Loucy (cell line): ENCODE results near the gene RHOT1.

ENCODE experiments used
- H2AFZ ChIP-seq: fragments of 200-600 bp; sonication (generic); 2 replicates; pipeline ENCODE4 v1.6.0; 2016; ENCODE audit warnings: antibody characterized with exemption, mild to moderate bottlenecking, low read length, moderate library complexity
- H3F3A ChIP-seq: fragments of 200-600 bp; 2 replicates; pipeline ENCODE4 v1.6.0; 2016; ENCODE audit warnings: antibody characterized with exemption, low read depth, mild to moderate bottlenecking
- H3K27me3 ChIP-seq: fragments of 200-600 bp; sonication (generic); 2 replicates; pipeline ENCODE4 v1.6.1; 2014; ENCODE audit warnings: low read length, mild to moderate bottlenecking; ENCODE audit not compliant: insufficient read depth, poor library complexity, severe bottlenecking
- H3K36me3 ChIP-seq: fragments of 200-600 bp; sonication (generic); 2 replicates; pipeline ENCODE4 v1.6.1; 2016; ENCODE audit warnings: low read length; ENCODE audit not compliant: insufficient read depth
- H3K4me1 ChIP-seq: fragments of 200-600 bp; sonication (generic); 2 replicates; pipeline ENCODE4 v1.5.1; 2014; ENCODE audit warnings: low read length, mild to moderate bottlenecking; ENCODE audit not compliant: insufficient read depth, poor library complexity, severe bottlenecking
- H3K4me2 ChIP-seq: fragments of 200-600 bp; sonication (generic); 2 replicates; pipeline ENCODE4 v1.6.0; 2014; ENCODE audit warnings: antibody characterized with exemption, low read length, low read depth, mild to moderate bottlenecking; ENCODE audit not compliant: poor library complexity, severe bottlenecking
- H3K4me3 ChIP-seq: fragments of 200-600 bp; sonication (generic); 2 replicates; pipeline ENCODE4 v1.5.1; 2014; ENCODE audit warnings: low read length, mild to moderate bottlenecking, mixed read lengths; ENCODE audit not compliant: poor library complexity, severe bottlenecking
- H3K79me2 ChIP-seq: fragments of 200-600 bp; sonication (generic); 2 replicates; pipeline ENCODE4 v1.6.1; 2014; ENCODE audit warnings: low read length; ENCODE audit not compliant: insufficient read depth
- H3K9ac ChIP-seq: fragments of 200-600 bp; sonication (generic); 2 replicates; pipeline ENCODE4 v1.6.0; 2014; ENCODE audit warnings: mild to moderate bottlenecking, low read depth, low read length, moderate library complexity; ENCODE audit not compliant: poor library complexity, severe bottlenecking
- H3K9me2 ChIP-seq: fragments of 200-600 bp; sonication (generic); replicated peaks from 2 replicates; pipeline ENCODE4 v1.6.1; 2016; ENCODE audit warnings: low read depth, low read length, mixed read lengths
- H3K9me3 ChIP-seq: fragments of 200-600 bp; sonication (generic); 2 replicates; pipeline ENCODE4 v1.6.1; 2014; ENCODE audit warnings: mild to moderate bottlenecking, antibody characterized with exemption, low read length, low read depth; ENCODE audit not compliant: insufficient read depth
- H4K20me1 ChIP-seq: fragments of 200-600 bp; sonication (generic); 2 replicates; pipeline ENCODE4 v1.6.0; 2014; ENCODE audit warnings: antibody characterized with exemption, low read length, mild to moderate bottlenecking; ENCODE audit not compliant: insufficient read depth, poor library complexity, severe bottlenecking
- CTCF ChIP-seq: fragments of 200-600 bp; sonication (generic); conservative IDR thresholded peaks from 2 replicates; pipeline ENCODE4 v1.5.1; 2014; ENCODE audit warnings: mild to moderate bottlenecking, antibody characterized with exemption, low read length
- EZH2phosphoT487 ChIP-seq: fragments of 200-600 bp; IDR thresholded peaks from 2 replicates; pipeline ENCODE4 v1.6.1; 2018; ENCODE audit warnings: antibody characterized with exemption, mild to moderate bottlenecking, moderate library complexity, borderline replicate concordance

The RHOT1 gene

GRCh38 chr17:32241640-32242039, 99.3 kb downstream of the RHOT1 start:
- Histone ChIP-seq H3K36me3 (no peaks in the 10 kb centered on the region), H4K20me1 (no peaks in the 10 kb centered on the region)

GRCh38 chr17:32249475-32249874, 107.2 kb downstream of the RHOT1 start:
- Histone ChIP-seq H3K9me3 (no peaks in the 10 kb centered on the region), H2AFZ (no peak overlapping the region), H3K9me2 (no peaks in the 10 kb centered on the region), H3K27me3 (no peaks in the 10 kb centered on the region), H3K4me1 (no peaks in the 10 kb centered on the region), H3K4me2 (no peak overlapping the region), H3K79me2 (no peaks in the 10 kb centered on the region), H4K20me1 (no peaks in the 10 kb centered on the region), H3K36me3 (no peaks in the 10 kb centered on the region), H3K4me3 (no peak overlapping the region), H3F3A (no peaks in the 10 kb centered on the region), H3K9ac (no peak overlapping the region)
- TF ChIP-seq EZH2phosphoT487 (no peak), CTCF (no peak)

More at GRCh38 chr17:32241640-32242039, 99.3 kb downstream of the RHOT1 start:
- H3F3A ChIP-seq = no peaks in the 10 kb centered on the region
- H3K4me1 ChIP-seq = no peaks in the 10 kb centered on the region
- no peak overlapping the region for H3K4me2 ChIP-seq
- H3K79me2 ChIP-seq = no peaks in the 10 kb centered on the region
- TF ChIP-seq EZH2phosphoT487 (no peak), CTCF (no peak)
- H2AFZ ChIP-seq = no peak overlapping the region
- H3K9me2 ChIP-seq = no peaks in the 10 kb centered on the region
- no peak overlapping the region for H3K4me3 ChIP-seq
- H3K9ac ChIP-seq = no peak overlapping the region
- no peaks in the 10 kb centered on the region for H3K27me3 ChIP-seq
- H3K9me3 ChIP-seq = no peaks in the 10 kb centered on the region

- H3K4me2 ChIP-seq = no peak overlapping the region
- H3K9ac ChIP-seq = no peak overlapping the region
- no peaks in the 10 kb centered on the region for H3K9me3 ChIP-seq
- no peaks in the 10 kb centered on the region for H3K79me2 ChIP-seq
- no peaks in the 10 kb centered on the region for H3F3A ChIP-seq
- H3K9me2 ChIP-seq = no peaks in the 10 kb centered on the region
- H4K20me1 ChIP-seq = no peaks in the 10 kb centered on the region
- H2AFZ ChIP-seq = no peak overlapping the region
- H3K4me1 ChIP-seq = no peaks in the 10 kb centered on the region
- TF ChIP-seq EZH2phosphoT487 (no peak), CTCF (peak; percentile 98)
- no peak overlapping the region for H3K4me3 ChIP-seq
- H3K36me3 ChIP-seq = no peaks in the 10 kb centered on the region
- no peaks in the 10 kb centered on the region for H3K27me3 ChIP-seq
Measured at GRCh38 chr17:32253117-32253611, 110.9 kb downstream of the RHOT1 start.
